ENCODE data around the gene DHRS3. TPM values are rescaled to one million over a fixed set of nuclear protein-coding genes. Genes with fewer than 3 reads are reported as not detected.

Gene DHRS3
- total RNA-seq, 1 experiment from 2014 or later, result 87.0 TPM

DNA sequence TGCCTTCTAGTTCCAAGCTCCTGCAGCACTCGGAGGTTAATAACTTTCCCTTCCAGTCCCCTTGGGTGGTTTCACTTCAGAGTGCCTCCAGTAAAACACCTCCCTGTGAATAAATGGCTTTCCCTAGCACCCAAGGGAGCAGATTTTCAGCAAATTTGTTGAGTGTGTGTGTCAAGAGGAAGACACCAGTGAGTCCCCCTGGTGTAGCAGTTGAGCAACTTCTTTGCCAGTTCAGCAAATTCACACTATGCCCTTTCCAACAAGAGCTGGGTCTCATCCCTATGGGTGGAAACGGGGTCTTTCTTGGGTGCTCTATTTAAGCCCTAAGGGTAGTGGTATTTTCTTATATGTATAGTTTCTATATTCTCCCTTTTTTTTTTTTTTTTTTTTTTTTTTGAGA lies 25.1 kb upstream of the DHRS3 start:
- no peaks in the 10 kb centered on the region for H3K9me2 ChIP-seq (ENCODE audit: insufficient read depth)
- H3K36me3 ChIP-seq (ENCODE audit: control insufficient read depth in 1 of 2, insufficient read depth in 2 of 2, low read length in 2 of 2), result no peaks in the 10 kb centered on the region
- intact Hi-C loops (cut with micrococcal nuclease), result no loop called here
- ATAC-seq (no peak), DNase-seq (ENCODE audit: low read depth, low spot score) (no peak)
- peaks cover 14 to 22% of the 10 kb centered on the region in 2 experiments; a peak in 3 of 4 replicates for H3K9me3 ChIP-seq (ENCODE audit: control insufficient read depth in 1 of 2, insufficient read depth in 1 of 2, low read depth in 1 of 2, low read length in 2 of 2)
- H3K27me3 ChIP-seq (ENCODE audit: insufficient read depth, low read length), result no peaks in the 10 kb centered on the region
- no TSS peak for BruUV-seq (replicated peaks)
- no peaks in the 10 kb centered on the region for H3K4me1 ChIP-seq (ENCODE audit: control insufficient read depth in 1 of 2, insufficient read depth in 2 of 2, low read length in 2 of 2)
- no peaks in the 10 kb centered on the region for H3K79me2 ChIP-seq (ENCODE audit: insufficient read depth, low read length)
- no peak overlapping the region for H3K4me2 ChIP-seq (ENCODE audit: low read length)
- no peak overlapping the region for H3K4me3 ChIP-seq (replicated peaks in 1 of 2; ENCODE audit: low read depth in 1 of 2, low read length in 2 of 2)
- no peak overlapping the region for H3K9ac ChIP-seq (ENCODE audit: low read length)
- ChIA-PET POLR2A (no interaction called here), RAD21 (ENCODE audit: low non-redundant PET in 1 of 2, low total read pairs in 2 of 2, uncharacterized antibody in 2 of 2, unreplicated experiment in 2 of 2) (no interaction called here), CTCF (interaction anchor here (1.2 kb wide), 1 partner anchor 16 kb away, joined by 4 read pairs; no protein-coding TSS in a partner anchor)
- no peak overlapping the region for H2AFZ ChIP-seq (ENCODE audit: low read depth, low read length, poor library complexity, severe bottlenecking)
- H3K27ac ChIP-seq (ENCODE audit: low read depth, low read length), result no peak overlapping the region
- no peaks in the 10 kb centered on the region for H4K20me1 ChIP-seq (ENCODE audit: insufficient read depth)
- no peak for TF ChIP-seq YY1 (IDR thresholded peaks at IDR 0.05; ENCODE audit: extremely low read depth, insufficient replicate concordance, low read depth, low read length)
- no peak for TF ChIP-seq CEBPB (IDR thresholded peaks at IDR 0.05; ENCODE audit: low read depth)
- TF ChIP-seq EZH2phosphoT487 (IDR thresholded peaks at IDR 0.05; ENCODE audit: borderline replicate concordance), result no peak
- TF ChIP-seq SIN3A (IDR thresholded peaks at IDR 0.05; ENCODE audit: low read depth), result no peak
- no peak for TF ChIP-seq REST (IDR thresholded peaks at IDR 0.05; ENCODE audit: low read depth)
- no peak for TF ChIP-seq RAD21 (IDR thresholded peaks at IDR 0.05; ENCODE audit: low read depth)
- TF ChIP-seq JUND (IDR thresholded peaks at IDR 0.05), result no peak
- TF ChIP-seq, protein P1, sequence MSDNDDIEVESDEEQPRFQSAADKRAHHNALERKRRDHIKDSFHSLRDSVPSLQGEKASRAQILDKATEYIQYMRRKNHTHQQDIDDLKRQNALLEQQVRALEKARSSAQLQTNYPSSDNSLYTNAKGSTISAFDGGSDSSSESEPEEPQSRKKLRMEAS (IDR thresholded peaks at IDR 0.05), result no peak
- TF ChIP-seq CTCF (IDR thresholded peaks at IDR 0.05 in 2 of 3, conservative IDR thresholded peaks at IDR 0.05 in 1 of 3; ENCODE audit: borderline replicate concordance in 1 of 3, insufficient read depth in 1 of 3, low read depth in 2 of 3, low read length in 2 of 3), result no peak
- no peak for TF ChIP-seq ZBTB33 (IDR thresholded peaks at IDR 0.05; ENCODE audit: extremely low read depth, insufficient replicate concordance, low read length)
- TF ChIP-seq FOSL1 (IDR thresholded peaks at IDR 0.05; ENCODE audit: low read depth), result no peak

Measured in HCT116 (cell line).